ENCODE data around the gene SPATA46. TPM values are rescaled to one million over a fixed set of nuclear protein-coding genes. Genes with fewer than 3 reads are reported as not detected.

The SPATA46 gene
- total and polyA plus RNA-seq, 12 donors, result not detected

- Histone ChIP-seq H3K27ac (no peak overlapping the region), H3K27me3 (no peaks in the 10 kb centered on the region), H3K36me3 (replicated peaks in 1 of 2) (no peaks in the 10 kb centered on the region), H3K9me3 (replicated peaks in 1 of 3) (no peaks in the 10 kb centered on the region), H3K4me3 (no peak overlapping the region), H3K4me1 (replicated peaks in 1 of 2) (no peaks in the 10 kb centered on the region)
- DNase-seq, result peak in 1 of 7 donors; percentile 44
- 69 to 88% (median 81%) methylated on average over 5 to 6 of the region's 6 CpGs for WGBS, 4 donors
- intact Hi-C loops (cut with DNase I), result no loop called here
- no peak for TF ChIP-seq CTCF (IDR thresholded peaks at IDR 0.05)
- no peak for TF ChIP-seq POLR2A (IDR thresholded peaks at IDR 0.05)
Measured at GRCh38 chr1:162380061-162380846, 3.6 kb upstream of the SPATA46 start.

GRCh38 chr1:162375463-162375862, 1.2 kb downstream of the SPATA46 start:
- Histone ChIP-seq H3K4me1 (replicated peaks in 1 of 2) (no peaks in the 10 kb centered on the region), H3K27ac (no peak overlapping the region), H3K27me3 (no peaks in the 10 kb centered on the region), H3K9me3 (replicated peaks in 1 of 3) (no peaks in the 10 kb centered on the region), H3K4me3 (no peak overlapping the region), H3K36me3 (replicated peaks in 1 of 2) (no peaks in the 10 kb centered on the region)
- no peak for TF ChIP-seq POLR2A (IDR thresholded peaks at IDR 0.05)
- TF ChIP-seq CTCF (IDR thresholded peaks at IDR 0.05), result no peak
- DNase-seq, result no peak
- WGBS, 4 donors, result 81 to 85% (median 84%) methylated on average over 8 of the region's 8 CpGs
- intact Hi-C loops (cut with DNase I), result no loop called here

- DNase-seq, result no peak
- TF ChIP-seq POLR2A (IDR thresholded peaks at IDR 0.05) (no peak), CTCF (IDR thresholded peaks at IDR 0.05) (no peak)
- no peaks in the 10 kb centered on the region for H3K27me3 ChIP-seq
- no peaks in the 10 kb centered on the region for H3K36me3 ChIP-seq (replicated peaks in 1 of 2)
- intact Hi-C loops (cut with DNase I), result no loop called here
- WGBS, 4 donors, result 89 to 91% (median 90%) methylated on average over 9 of the region's 9 CpGs
- no peaks in the 10 kb centered on the region for H3K4me1 ChIP-seq (replicated peaks in 1 of 2)
- no peak overlapping the region for H3K4me3 ChIP-seq
- H3K27ac ChIP-seq, result no peak overlapping the region
- no peaks in the 10 kb centered on the region for H3K9me3 ChIP-seq (replicated peaks in 1 of 3)
Measured at GRCh38 chr1:162374406-162374805, 2.2 kb downstream of the SPATA46 start.

GRCh38 chr1:162373541-162374260, 3.0 kb downstream of the SPATA46 start:
- Histone ChIP-seq H3K4me3 (no peak overlapping the region), H3K27me3 (no peaks in the 10 kb centered on the region), H3K27ac (peak overlapping the region in 1 of 5 donors; percentile 12), H3K9me3 (replicated peaks in 1 of 3) (no peaks in the 10 kb centered on the region), H3K4me1 (replicated peaks in 1 of 2) (no peaks in the 10 kb centered on the region), H3K36me3 (replicated peaks in 1 of 2) (no peaks in the 10 kb centered on the region)
- WGBS, 4 donors, result 81 to 92% (median 85%) methylated on average over 5 to 8 of the region's 8 CpGs
- intact Hi-C loops (cut with DNase I), result no loop called here
- peak in 1 of 7 donors; percentile 64 for DNase-seq
- TF ChIP-seq CTCF (IDR thresholded peaks at IDR 0.05), result no peak
- no peak for TF ChIP-seq POLR2A (IDR thresholded peaks at IDR 0.05)
